Measurements from ENCODE around the gene CRTAC1.

- TF ChIP-seq POLR2A (IDR thresholded peaks at IDR 0.05): no peak
- TF ChIP-seq CTCF (IDR thresholded peaks at IDR 0.05): no peak
Observed at GRCh38 chr10:97901381-97901780, 129.0 kb downstream of the CRTAC1 start.

Measured in lower leg skin (tissue), 3 donors.